Astrocyte of the spinal cord (primary cell): ENCODE data around the gene TMEM132E.

Experiments used
- DNase-seq: peaks from one replicate; pipeline ENCODE4 v3.0.0; 2011; ENCODE audit warnings: low read depth, low spot score
- H3K4me3 ChIP-seq: 2 replicates; pipeline ENCODE4 v1.5.1; 2011; ENCODE audit warnings: low read depth, mild to moderate bottlenecking, low read length, moderate library complexity
- in situ Hi-C: cut with HindIII; loops from 2 replicates; pipeline ENCODE4 v1.10.0; 2017; ENCODE audit warnings: low sequenced_read_pairs
- TF ChIP-seq, protein P1 (sequence below): IDR thresholded peaks from 2 replicates; pipeline ENCODE4 v1.5.1; 2012; ENCODE audit warnings: low read depth, mild to moderate bottlenecking, low read length, inconsistent platforms

Gene TMEM132E

GRCh38 chr17:34652021-34652555 lies 72.7 kb downstream of the TMEM132E start:
- TF ChIP-seq, protein P1, sequence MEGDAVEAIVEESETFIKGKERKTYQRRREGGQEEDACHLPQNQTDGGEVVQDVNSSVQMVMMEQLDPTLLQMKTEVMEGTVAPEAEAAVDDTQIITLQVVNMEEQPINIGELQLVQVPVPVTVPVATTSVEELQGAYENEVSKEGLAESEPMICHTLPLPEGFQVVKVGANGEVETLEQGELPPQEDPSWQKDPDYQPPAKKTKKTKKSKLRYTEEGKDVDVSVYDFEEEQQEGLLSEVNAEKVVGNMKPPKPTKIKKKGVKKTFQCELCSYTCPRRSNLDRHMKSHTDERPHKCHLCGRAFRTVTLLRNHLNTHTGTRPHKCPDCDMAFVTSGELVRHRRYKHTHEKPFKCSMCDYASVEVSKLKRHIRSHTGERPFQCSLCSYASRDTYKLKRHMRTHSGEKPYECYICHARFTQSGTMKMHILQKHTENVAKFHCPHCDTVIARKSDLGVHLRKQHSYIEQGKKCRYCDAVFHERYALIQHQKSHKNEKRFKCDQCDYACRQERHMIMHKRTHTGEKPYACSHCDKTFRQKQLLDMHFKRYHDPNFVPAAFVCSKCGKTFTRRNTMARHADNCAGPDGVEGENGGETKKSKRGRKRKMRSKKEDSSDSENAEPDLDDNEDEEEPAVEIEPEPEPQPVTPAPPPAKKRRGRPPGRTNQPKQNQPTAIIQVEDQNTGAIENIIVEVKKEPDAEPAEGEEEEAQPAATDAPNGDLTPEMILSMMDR, result no peak
- in situ Hi-C loops, result no loop called here
- no peak overlapping the region for H3K4me3 ChIP-seq
- DNase-seq, result no peak

DNA sequence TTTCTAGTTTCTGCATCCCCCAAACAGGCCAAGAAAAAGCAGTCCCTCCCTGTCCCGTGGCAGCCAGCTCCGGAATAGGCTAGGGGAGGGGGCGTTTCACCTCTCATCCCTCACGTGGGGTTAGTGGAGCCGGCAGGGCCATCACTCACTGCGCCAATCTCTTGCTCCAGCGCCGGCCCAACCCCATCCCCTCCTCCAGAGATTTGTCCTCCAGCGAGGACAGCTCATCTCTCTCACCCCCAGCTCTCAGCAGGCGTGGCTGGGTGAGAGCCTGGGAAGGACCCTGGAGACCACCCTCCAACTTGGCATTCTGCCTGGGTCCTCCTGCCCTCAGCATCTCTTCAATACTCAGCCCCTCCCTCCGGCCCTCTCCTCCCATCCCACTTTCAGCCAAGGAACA lies 74.1 kb downstream of the TMEM132E start:
- in situ Hi-C loops, result no loop called here
- TF ChIP-seq, protein P1, result no peak
- no peak overlapping the region for H3K4me3 ChIP-seq

DNA sequence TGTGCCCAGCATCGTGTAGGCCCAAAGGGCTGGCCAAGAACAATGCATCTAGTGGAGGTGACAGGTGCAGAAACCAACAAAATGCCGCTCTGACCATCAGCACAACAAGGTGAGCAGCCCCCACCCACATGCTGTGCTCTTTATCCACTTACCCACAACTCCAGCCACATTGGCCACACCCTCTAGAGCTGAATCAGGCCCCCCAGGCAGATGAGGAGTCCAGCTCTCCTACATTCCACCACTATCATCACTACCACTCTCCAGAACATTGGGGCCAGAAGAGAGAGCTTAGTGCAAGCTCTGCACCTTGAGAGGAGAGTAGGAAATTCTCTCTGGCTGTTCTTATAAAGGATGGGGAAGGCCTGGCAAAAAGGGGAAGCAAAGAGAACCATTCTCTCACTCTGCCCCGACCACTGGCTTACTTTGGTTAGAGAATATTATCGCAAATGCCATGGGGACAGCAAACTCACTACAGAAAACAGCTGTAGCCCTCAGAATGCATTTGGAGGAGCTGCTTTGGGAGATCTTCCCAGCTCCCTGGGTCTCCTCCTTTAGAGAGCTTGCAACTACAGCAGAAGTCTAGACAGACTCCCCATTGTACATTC lies 75.0 kb downstream of the TMEM132E start:
- in situ Hi-C loops, result no loop called here
- TF ChIP-seq, protein P1, result no peak
- DNase-seq, result no peak
- no peak overlapping the region for H3K4me3 ChIP-seq

More for the DNA sequence above, 74.1 kb downstream of the TMEM132E start:
- no peak for DNase-seq

DNA sequence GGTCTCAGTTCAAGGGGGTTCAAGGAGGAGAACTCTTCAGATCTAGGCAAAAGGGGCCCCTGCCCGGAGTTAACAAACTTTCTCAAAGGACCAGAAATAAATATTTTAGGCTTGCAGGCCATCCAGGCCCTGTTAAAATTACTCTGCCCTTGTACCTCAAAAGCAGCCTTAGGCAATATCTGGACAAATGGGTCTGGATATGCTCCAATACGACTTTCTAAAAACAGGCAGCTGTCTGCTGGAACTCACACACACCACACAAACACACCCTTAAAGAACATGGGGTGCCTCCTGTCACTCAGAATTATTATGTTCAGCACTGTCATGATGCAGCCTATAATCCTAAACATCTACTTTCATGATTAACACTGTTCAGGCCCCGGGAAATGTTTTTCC lies 75.5 kb downstream of the TMEM132E start:
- in situ Hi-C loops, result no loop called here
- DNase-seq, result no peak
- TF ChIP-seq, protein P1, result no peak
- H3K4me3 ChIP-seq, result no peak overlapping the region

DNA sequence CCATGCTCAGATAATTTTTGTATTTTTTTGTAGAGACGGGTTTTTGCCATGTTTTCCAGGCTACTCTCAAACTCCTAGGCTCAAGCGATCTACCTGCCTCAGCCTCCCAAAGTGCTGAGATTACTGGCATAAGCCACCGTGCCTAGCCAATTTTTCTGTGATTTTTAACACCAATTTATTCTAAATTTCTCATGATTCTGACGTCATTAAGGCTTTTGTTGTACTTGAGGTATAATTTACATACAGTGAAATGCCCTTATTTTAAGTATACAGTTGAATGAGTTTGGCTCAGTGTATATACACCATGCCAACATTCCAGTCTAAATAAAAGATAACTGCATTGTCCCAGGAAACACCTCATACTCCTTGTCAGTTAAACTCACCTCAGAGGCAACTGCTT lies 77.4 kb downstream of the TMEM132E start:
- TF ChIP-seq, protein P1, result no peak
- in situ Hi-C loops, result no loop called here
- no peak for DNase-seq
- H3K4me3 ChIP-seq, result no peak overlapping the region

DNA sequence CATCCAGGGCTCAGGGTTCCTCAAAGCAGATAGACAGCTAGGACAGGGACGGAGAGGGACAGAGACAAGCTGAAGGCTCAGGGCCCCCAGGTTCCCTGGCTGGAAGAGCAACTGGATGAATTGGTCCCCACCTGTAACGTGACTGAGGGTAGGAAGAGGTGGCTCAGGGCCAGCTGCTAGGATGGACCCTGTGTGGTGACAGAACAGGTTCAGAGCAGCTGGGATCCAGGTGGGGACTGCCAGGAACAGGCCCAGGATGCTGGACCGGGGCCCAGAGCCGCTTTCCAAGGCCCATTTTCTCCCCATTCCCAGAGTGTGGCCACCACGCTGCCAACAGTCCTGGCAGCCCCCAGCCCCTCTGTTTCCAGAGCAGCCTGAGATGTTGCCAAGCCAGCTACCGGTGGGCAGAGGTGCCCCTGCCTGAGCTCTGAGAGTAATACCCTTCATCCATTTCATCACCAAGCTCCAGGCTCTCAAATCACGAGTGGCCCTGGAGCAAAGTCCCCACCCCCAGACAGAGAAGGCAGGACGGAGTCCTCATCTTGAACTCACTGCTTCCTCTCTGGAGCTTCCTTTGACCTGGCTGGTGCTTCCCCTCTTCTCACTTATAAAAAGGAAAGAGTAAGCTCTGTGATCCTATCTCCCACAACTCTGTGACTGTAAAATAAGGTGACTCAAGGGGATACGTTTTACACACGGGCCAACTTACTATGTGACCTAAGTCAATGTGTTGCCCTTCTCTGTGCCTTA lies 79.6 kb downstream of the TMEM132E start:
- no peak overlapping the region for H3K4me3 ChIP-seq
- DNase-seq, result no peak
- in situ Hi-C loops, result no loop called here
- TF ChIP-seq, protein P1, result no peak
